Left lung (tissue), 10 donors: ENCODE data around the gene PTBP3. TPM values are rescaled to one million over a fixed set of nuclear protein-coding genes. Genes with fewer than 3 reads are reported as not detected.

ENCODE experiments used
- ATAC-seq: fragments of 200-7000 bp; cut with Tn5 transposase; one replicate; pipeline ENCODE4 v1.9.1; 2020; ENCODE audit warnings: moderate library complexity
- DNase-seq, 4 donors: peaks; one replicate each; pipeline ENCODE4 v3.0.0-alpha.2; 2013 to 2020
- H3K27ac ChIP-seq, 2 donors: fragments of 200-600 bp; sonication (generic) in 1 of 2; one replicate each; pipeline versions ENCODE4 v1.5.0 to v1.8.0; 2020 to 2021
- H3K27me3 ChIP-seq, 2 donors: fragments of 200-600 bp; sonication (generic) in 1 of 2; one replicate each; pipeline versions ENCODE4 v1.5.0 to v1.8.0; 2020 to 2021
- H3K36me3 ChIP-seq, 2 donors: fragments of 200-600 bp; sonication (generic) in 1 of 2; one replicate each; pipeline versions ENCODE4 v1.5.0 to v1.8.0; 2020 to 2021
- H3K4me1 ChIP-seq, 2 donors: fragments of 200-600 bp; one replicate each; pipeline ENCODE4 v1.8.0; 2021
- H3K4me3 ChIP-seq, 2 donors: fragments of 200-600 bp; sonication (generic) in 1 of 2; one replicate each; pipeline versions ENCODE4 v1.5.0 to v1.8.0; 2020 to 2021; ENCODE audit warnings: mild to moderate bottlenecking in 1 of 2
- H3K9me3 ChIP-seq, 2 donors: fragments of 200-600 bp; sonication (generic) in 1 of 2; one replicate each; pipeline versions ENCODE4 v1.5.0 to v1.8.0; 2020 to 2021
- CTCF ChIP-seq, 2 donors: fragments of 200-600 bp; sonication (generic) in 1 of 2; IDR thresholded peaks; one replicate each; pipeline versions ENCODE4 v1.5.0 to v1.8.0; 2021; ENCODE audit warnings: antibody characterized with exemption in 2 of 2
- intact Hi-C, 2 donors: fragments of 100-400 bp; cut with DNase I; formaldehyde crosslinking; loops; one replicate each; pipeline versions ENCODE4 v1.11.2 to v1.14.2; 2022
- polyA plus RNA-seq, 6 donors: library from polyadenylated mRNA; unstranded; fragments of 120-200 nt; gene quantifications; one replicate each; pipeline ENCODE4 v1.2.1, GENCODE V29; 2013; ENCODE audit not compliant: insufficient read length in 6 of 6
- total RNA-seq, 2 donors: library from RNA; stranded (reverse); fragmentation: NEBNext Ultra II Directional; extraction: Animal tissue kit (Norgen Biotek cat#: 25700); gene quantifications; one replicate each; pipeline ENCODE4 v1.2.1, GENCODE V29; 2021
- donor health status: DM: no; HTN: yes; CAD: no.
- donor health status: DM: no; HTN: no; CAD: no.

The PTBP3 gene
- total and polyA plus RNA-seq, 8 donors, result 38.9 to 97.0 (median 45.1) TPM

GRCh38 chr9:112233769-112234168, 99.7 kb downstream of the PTBP3 start:
- ATAC-seq (no peak), DNase-seq (peak in 2 of 4 donors; percentile 13 to 39)
- H3K27me3 ChIP-seq, result no peaks in the 10 kb centered on the region
- no peak overlapping the region for H3K27ac ChIP-seq
- no peaks in the 10 kb centered on the region for H3K9me3 ChIP-seq
- no peak overlapping the region for H3K4me3 ChIP-seq
- intact Hi-C loops, result no loop called here
- H3K36me3 ChIP-seq, result peaks cover 0 to 10% of the 10 kb centered on the region in 2 donors
- peaks cover 0 to 2% of the 10 kb centered on the region in 2 donors for H3K4me1 ChIP-seq
- no peak for TF ChIP-seq CTCF (IDR thresholded peaks at IDR 0.05)

- intact Hi-C loops, result no loop called here
- no peaks in the 10 kb centered on the region for H3K27me3 ChIP-seq
- ATAC-seq (peak; percentile 27), DNase-seq (no peak)
- H3K4me3 ChIP-seq, result no peak overlapping the region
- H3K36me3 ChIP-seq, result peaks cover 0 to 21% of the 10 kb centered on the region in 2 donors
- no peak overlapping the region for H3K27ac ChIP-seq
- no peaks in the 10 kb centered on the region for H3K9me3 ChIP-seq
- TF ChIP-seq CTCF (IDR thresholded peaks at IDR 0.05), result no peak
- peaks cover 0 to 2% of the 10 kb centered on the region in 2 donors for H3K4me1 ChIP-seq
Observed at GRCh38 chr9:112232233-112232632, 101.2 kb downstream of the PTBP3 start.

DNA sequence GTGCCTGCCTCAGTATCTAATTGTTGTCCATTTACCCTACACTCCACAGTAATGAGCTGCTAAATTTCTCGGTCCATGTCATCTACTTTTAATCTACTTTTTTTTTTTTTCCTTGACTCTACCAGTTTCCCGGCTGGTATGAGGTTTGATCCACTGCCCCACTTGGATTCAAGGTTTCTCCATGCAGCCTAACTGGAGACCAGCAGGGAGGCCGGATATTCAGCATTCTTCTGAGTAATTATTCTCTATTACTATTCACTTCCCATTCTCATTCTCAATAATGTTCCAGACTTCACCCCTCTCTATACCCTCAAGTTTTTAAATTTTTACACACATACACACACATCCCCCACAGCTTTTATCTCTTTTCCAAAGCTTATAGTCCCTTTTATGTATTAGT, 107.3 kb downstream of the PTBP3 start:
- Histone ChIP-seq H3K4me3 (no peak overlapping the region), H3K4me1 (no peaks in the 10 kb centered on the region), H3K27me3 (no peaks in the 10 kb centered on the region), H3K9me3 (no peaks in the 10 kb centered on the region), H3K36me3 (peaks cover 0 to 65% of the 10 kb centered on the region in 2 donors), H3K27ac (no peak overlapping the region)
- ATAC-seq (no peak), DNase-seq (no peak)
- intact Hi-C loops, result no loop called here
- TF ChIP-seq CTCF (IDR thresholded peaks at IDR 0.05), result no peak

- Histone ChIP-seq H3K27ac (no peak overlapping the region), H3K4me3 (no peak overlapping the region), H3K27me3 (no peaks in the 10 kb centered on the region), H3K9me3 (no peaks in the 10 kb centered on the region), H3K4me1 (no peaks in the 10 kb centered on the region), H3K36me3 (peaks cover 0 to 75% of the 10 kb centered on the region in 2 donors)
- DNase-seq (no peak), ATAC-seq (no peak)
- no peak for TF ChIP-seq CTCF (IDR thresholded peaks at IDR 0.05)
- intact Hi-C loops, result no loop called here
Observed at GRCh38 chr9:112224401-112225289, 108.8 kb downstream of the PTBP3 start.

DNA sequence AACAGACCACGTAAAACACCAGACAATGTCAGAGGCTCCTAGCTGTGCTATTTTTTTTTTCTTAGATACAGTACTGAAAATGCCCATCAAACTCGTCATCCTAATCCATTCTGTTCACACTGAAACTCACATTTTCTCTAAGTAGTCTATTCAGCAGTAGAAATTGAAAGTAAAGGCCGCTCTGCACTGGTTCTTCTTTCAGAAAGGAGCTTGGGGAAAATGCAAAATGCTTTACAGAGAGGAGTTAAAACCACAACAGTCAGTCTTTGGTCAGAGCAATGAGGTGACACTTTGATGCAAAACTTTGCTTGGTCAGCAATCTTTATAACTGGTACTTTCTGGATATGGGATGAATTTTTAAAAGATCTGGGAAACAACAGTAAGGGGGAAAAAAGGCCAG, 114.5 kb downstream of the PTBP3 start:
- H3K36me3 ChIP-seq, result peaks cover 0 to 72% of the 10 kb centered on the region in 2 donors
- TF ChIP-seq CTCF (IDR thresholded peaks at IDR 0.05), result no peak
- no peaks in the 10 kb centered on the region for H3K4me1 ChIP-seq
- no peak for ATAC-seq
- H3K27me3 ChIP-seq, result no peaks in the 10 kb centered on the region
- H3K9me3 ChIP-seq, result no peaks in the 10 kb centered on the region
- no peak overlapping the region for H3K4me3 ChIP-seq
- no peak for DNase-seq
- H3K27ac ChIP-seq, result no peak overlapping the region
- intact Hi-C loops, result no loop called here
